H9 (cell line): ENCODE measurements around the gene FBXO34. TPM values are rescaled to one million over a fixed set of nuclear protein-coding genes. Genes with fewer than 3 reads are reported as not detected.

Experiments used
- DNase-seq: peaks from one replicate; pipeline ENCODE4 v3.0.0-alpha.2; 2017
- H2AFZ ChIP-seq: one replicate; pipeline ENCODE4 v1.6.1; 2013; ENCODE audit warnings: mild to moderate bottlenecking, low read length, control low read depth, moderate library complexity
- H2AK5ac ChIP-seq: 2 replicates; pipeline ENCODE4 v1.6.1; 2013; ENCODE audit warnings: low read length, control low read depth, mixed read lengths; ENCODE audit not compliant: insufficient read length
- H2BK120ac ChIP-seq: one replicate; pipeline ENCODE4 v1.6.1; 2013; ENCODE audit warnings: low read depth, mild to moderate bottlenecking, low read length, control low read depth, inconsistent platforms; ENCODE audit not compliant: poor library complexity, severe bottlenecking
- H2BK12ac ChIP-seq: 2 replicates; pipeline ENCODE4 v1.6.1; 2013; ENCODE audit warnings: low read length, control low read depth, mixed read lengths, low read depth; ENCODE audit not compliant: insufficient read length
- H2BK15ac ChIP-seq: 2 replicates; pipeline ENCODE4 v1.6.1; 2013; ENCODE audit warnings: low read depth, low read length, control low read depth
- H2BK20ac ChIP-seq: one replicate; pipeline ENCODE4 v1.6.1; 2013; ENCODE audit warnings: low read depth, mild to moderate bottlenecking, low read length, control low read depth, inconsistent platforms; ENCODE audit not compliant: poor library complexity, severe bottlenecking
- H2BK5ac ChIP-seq: 2 replicates; pipeline ENCODE4 v1.6.1; 2013; ENCODE audit warnings: low read length, control low read depth, mixed read lengths; ENCODE audit not compliant: insufficient read length
- H3K14ac ChIP-seq: 2 replicates; pipeline ENCODE4 v1.6.1; 2013; ENCODE audit warnings: low read length, control low read depth; ENCODE audit not compliant: insufficient read depth
- H3K18ac ChIP-seq: 2 replicates; pipeline ENCODE4 v1.6.1; 2013; ENCODE audit warnings: low read depth, mild to moderate bottlenecking, mixed read lengths, low read length, control low read depth; ENCODE audit not compliant: insufficient read length
- H3K23ac ChIP-seq: 2 replicates; pipeline ENCODE4 v1.6.1; 2013; ENCODE audit warnings: low read length, control low read depth, mixed read lengths, low read depth; ENCODE audit not compliant: insufficient read length
- H3K23me2 ChIP-seq: 2 replicates; pipeline ENCODE4 v1.6.1; 2013; ENCODE audit warnings: low read depth, mild to moderate bottlenecking, mixed read lengths, low read length, control low read depth; ENCODE audit not compliant: insufficient read length, poor library complexity, severe bottlenecking
- H3K27ac ChIP-seq: 2 replicates; pipeline ENCODE4 v1.5.1; 2013; ENCODE audit warnings: low read length, control low read depth, mixed read lengths, low read depth; ENCODE audit not compliant: insufficient read length
- H3K27me3 ChIP-seq: 2 replicates; pipeline ENCODE4 v1.6.1; 2013; ENCODE audit warnings: low read length, control low read depth, inconsistent platforms; ENCODE audit not compliant: insufficient read depth
- H3K4ac ChIP-seq: 2 replicates; pipeline ENCODE4 v1.6.1; 2013; ENCODE audit warnings: low read depth, mild to moderate bottlenecking, control low read depth, inconsistent platforms, low read length, moderate library complexity
- H3K4me1 ChIP-seq: 2 replicates; pipeline ENCODE4 v1.6.1; 2013; ENCODE audit warnings: low read length, control low read depth, inconsistent platforms; ENCODE audit not compliant: insufficient read depth
- H3K4me2 ChIP-seq: 2 replicates; pipeline ENCODE4 v1.6.1; 2013; ENCODE audit warnings: low read length, control low read depth, mixed read lengths; ENCODE audit not compliant: insufficient read length, insufficient read depth
- H3K56ac ChIP-seq: 2 replicates; pipeline ENCODE4 v1.6.1; 2013; ENCODE audit warnings: low read depth, mild to moderate bottlenecking, mixed read lengths, low read length, control low read depth; ENCODE audit not compliant: insufficient read length
- H3K79me1 ChIP-seq: 2 replicates; pipeline ENCODE4 v1.6.1; 2013; ENCODE audit warnings: low read depth, mild to moderate bottlenecking, moderate library complexity, low read length, control low read depth, inconsistent platforms; ENCODE audit not compliant: insufficient read depth, poor library complexity, severe bottlenecking
- H3K79me2 ChIP-seq: 2 replicates; pipeline ENCODE4 v1.6.1; 2013; ENCODE audit warnings: low read length, control low read depth, inconsistent platforms; ENCODE audit not compliant: insufficient read depth
- H3K9ac ChIP-seq: 2 replicates; pipeline ENCODE4 v1.6.1; 2013; ENCODE audit warnings: low read length, control low read depth, mixed read lengths; ENCODE audit not compliant: insufficient read length; ENCODE audit errors: extremely low read depth
- H3K9me3 ChIP-seq: one replicate; pipeline ENCODE4 v1.6.1; 2013; ENCODE audit warnings: low read depth, low read length, inconsistent platforms; ENCODE audit not compliant: control insufficient read depth
- H3T11ph ChIP-seq: one replicate; pipeline ENCODE4 v1.6.1; 2013; ENCODE audit warnings: mild to moderate bottlenecking, low read length, control low read depth, inconsistent platforms
- H4K20me1 ChIP-seq: one replicate; pipeline ENCODE4 v1.6.1; 2013; ENCODE audit not compliant: control insufficient read depth, insufficient read length, insufficient read depth
- H4K5ac ChIP-seq: 2 replicates; pipeline ENCODE4 v1.6.1; 2013; ENCODE audit warnings: low read depth, mild to moderate bottlenecking, mixed read lengths, low read length, control low read depth; ENCODE audit not compliant: insufficient read length
- H4K8ac ChIP-seq: replicated peaks from 2 replicates; pipeline ENCODE4 v1.6.1; 2013; ENCODE audit warnings: low read length, control low read depth, mixed read lengths, low read depth; ENCODE audit not compliant: insufficient read length
- H4K91ac ChIP-seq: 2 replicates; pipeline ENCODE4 v1.6.1; 2013; ENCODE audit warnings: low read depth, mild to moderate bottlenecking, moderate library complexity, mixed read lengths, low read length, control low read depth; ENCODE audit not compliant: insufficient read length
- H3K27ac Mint-ChIP-seq, 3 experiments: 2 replicates in 2 of 3; 3 replicates in 1 of 3; pipeline ENCODE4 v1.8.0; 2020 to 2021; ENCODE audit warnings: mixed read lengths in 3 of 3, mild to moderate bottlenecking in 1 of 3, moderate library complexity in 1 of 3
- H3K27me3 Mint-ChIP-seq: 2 replicates; pipeline ENCODE4 v1.8.0; 2021; ENCODE audit warnings: low read depth, mild to moderate bottlenecking, moderate library complexity, mixed read lengths
- H3K36me3 Mint-ChIP-seq, 3 experiments: 2 replicates in 2 of 3; 3 replicates in 1 of 3; pipeline ENCODE4 v1.8.0; 2020 to 2021; ENCODE audit warnings: low read depth in 3 of 3, mixed read lengths in 3 of 3; ENCODE audit not compliant: insufficient read depth in 1 of 3
- H3K4me1 Mint-ChIP-seq, 2 experiments: 2 replicates each; pipeline ENCODE4 v1.8.0; 2020; ENCODE audit warnings: mixed read lengths in 2 of 2
- H3K4me3 Mint-ChIP-seq, 2 experiments: 2 replicates in 1 of 2; 3 replicates in 1 of 2; pipeline ENCODE4 v1.8.0; 2020 to 2021; ENCODE audit warnings: mild to moderate bottlenecking in 2 of 2, mixed read lengths in 2 of 2, moderate library complexity in 1 of 2
- H3K9me3 Mint-ChIP-seq, 2 experiments: 2 replicates in 1 of 2; 3 replicates in 1 of 2; pipeline ENCODE4 v1.8.0; 2020; ENCODE audit warnings: mild to moderate bottlenecking in 2 of 2, mixed read lengths in 2 of 2, moderate library complexity in 1 of 2
- WGBS: extraction: QIAGEN DNeasy Blood & Tissue Kit; methylation state at CpG from one replicate; pipeline ENCODE4 v1.1.7; 2013; ENCODE audit warnings: missing lambda C conversion rate, low lambda C conversion rate, mixed read lengths; ENCODE audit not compliant: insufficient read length; ENCODE audit errors: extremely low coverage; 5-methylcytosine and 5-hydroxymethylcytosine counted together
- total RNA-seq: library from RNA; stranded (reverse); gene quantifications from 2 replicates; pipeline ENCODE4 v1.2.1, GENCODE V29; 2021
- TF ChIP-seq, protein P1 (sequence below): fragments of 200-600 bp; sonication (generic); conservative IDR thresholded peaks from 3 replicates; pipeline ENCODE4 v1.8.0; 2021; ENCODE audit warnings: antibody characterized with exemption, mild to moderate bottlenecking

Gene FBXO34
- total RNA-seq, 1 experiment from 2014 or later, result 12.0 TPM

DNA sequence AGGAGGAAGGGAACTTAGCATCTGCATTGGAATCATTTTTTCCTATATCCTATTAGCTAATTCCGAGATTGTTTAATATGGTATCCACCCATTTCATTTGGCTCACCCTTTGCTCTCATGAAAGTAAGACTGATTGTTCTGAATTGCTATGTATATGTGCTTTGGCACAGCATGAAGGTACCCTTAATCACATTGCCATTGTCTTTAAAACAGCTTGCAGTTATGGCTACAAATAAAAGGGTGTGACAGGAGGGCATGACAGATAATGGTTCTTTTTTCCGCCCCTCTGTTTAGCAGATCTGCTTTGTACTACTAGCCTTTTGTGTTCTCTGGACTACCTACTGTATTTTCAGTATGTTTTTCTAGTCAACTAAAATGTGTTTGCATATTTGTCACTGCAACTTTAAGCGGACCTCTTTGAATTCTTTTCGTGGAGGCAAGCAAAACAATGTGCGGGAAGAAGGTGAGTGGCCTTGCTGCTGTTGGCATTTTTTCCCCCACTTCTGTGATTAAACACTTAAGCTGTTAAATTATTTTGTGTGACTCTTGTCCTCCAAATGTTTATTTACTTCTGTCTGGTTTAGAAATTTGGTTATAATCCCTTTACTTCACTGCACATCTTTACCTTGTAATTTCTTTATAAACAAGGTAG, 35.8 kb downstream of the FBXO34 start:
- Histone ChIP-seq H3K27me3 (no peaks in the 10 kb centered on the region), H2AK5ac (no peak overlapping the region), H3K18ac (no peak overlapping the region), H3K14ac (no peak overlapping the region), H4K91ac (no peak overlapping the region), H3K4me1 (peaks cover 4% of the 10 kb centered on the region; the same call in 1 of the 2 replicates), H3K9me3 (peaks cover 7% of the 10 kb centered on the region), H4K5ac (no peak overlapping the region), H2BK15ac (no peak overlapping the region), H4K20me1 (no peaks in the 10 kb centered on the region), H3T11ph (no peak overlapping the region), H3K23me2 (no peaks in the 10 kb centered on the region), H4K8ac (no peak overlapping the region), H3K79me2 (peaks cover 2% of the 10 kb centered on the region; the same call in 1 of the 2 replicates), H3K4ac (no peak overlapping the region), H2BK20ac (no peak overlapping the region), H2BK12ac (no peak overlapping the region), H2BK120ac (no peak overlapping the region), H2BK5ac (no peak overlapping the region), H3K27ac (no peak overlapping the region), H3K9ac (no peak overlapping the region), H3K4me2 (no peak overlapping the region), H3K56ac (no peak overlapping the region), H2AFZ (no peak overlapping the region), H3K79me1 (peaks cover 4% of the 10 kb centered on the region), H3K23ac (no peak overlapping the region)
- Mint-ChIP-seq H3K4me3 (no peak overlapping the region), H3K36me3 (peaks cover 19 to 24% (median 21%) of the 10 kb centered on the region in 3 experiments), H3K27ac (peak overlapping the region in 1 of 3 experiments; percentile 88; a peak in 2 of 7 replicates), H3K9me3 (peaks cover 20 to 23% of the 10 kb centered on the region in 2 experiments), H3K4me1 (peaks cover 36 to 38% of the 10 kb centered on the region in 2 experiments), H3K27me3 (no peaks in the 10 kb centered on the region)
- TF ChIP-seq, protein P1, sequence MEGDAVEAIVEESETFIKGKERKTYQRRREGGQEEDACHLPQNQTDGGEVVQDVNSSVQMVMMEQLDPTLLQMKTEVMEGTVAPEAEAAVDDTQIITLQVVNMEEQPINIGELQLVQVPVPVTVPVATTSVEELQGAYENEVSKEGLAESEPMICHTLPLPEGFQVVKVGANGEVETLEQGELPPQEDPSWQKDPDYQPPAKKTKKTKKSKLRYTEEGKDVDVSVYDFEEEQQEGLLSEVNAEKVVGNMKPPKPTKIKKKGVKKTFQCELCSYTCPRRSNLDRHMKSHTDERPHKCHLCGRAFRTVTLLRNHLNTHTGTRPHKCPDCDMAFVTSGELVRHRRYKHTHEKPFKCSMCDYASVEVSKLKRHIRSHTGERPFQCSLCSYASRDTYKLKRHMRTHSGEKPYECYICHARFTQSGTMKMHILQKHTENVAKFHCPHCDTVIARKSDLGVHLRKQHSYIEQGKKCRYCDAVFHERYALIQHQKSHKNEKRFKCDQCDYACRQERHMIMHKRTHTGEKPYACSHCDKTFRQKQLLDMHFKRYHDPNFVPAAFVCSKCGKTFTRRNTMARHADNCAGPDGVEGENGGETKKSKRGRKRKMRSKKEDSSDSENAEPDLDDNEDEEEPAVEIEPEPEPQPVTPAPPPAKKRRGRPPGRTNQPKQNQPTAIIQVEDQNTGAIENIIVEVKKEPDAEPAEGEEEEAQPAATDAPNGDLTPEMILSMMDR, result no peak
- DNase-seq, result no peak
- no CpG with 5 or more reads among the region's 5 CpGs for WGBS
